Activated naive CD4-positive, alpha-beta T cell treated with Interleukin-2 at 50 U/mL for 16 hours (primary cell): ENCODE results near the gene FBLN2.
"Not testable (repeated sequence)": the region's sequence is repeated elsewhere in the genome, so short reads cannot be mapped to it uniquely, and the experiment has no call there.

Experiments
- DNase-seq: peaks from one replicate; pipeline ENCODE4 v3.0.0-alpha.2; 2020

The FBLN2 gene

GRCh38 chr3:13514639-13515435, 34.1 kb upstream of the FBLN2 start:
- DNase-seq = no peak

GRCh38 chr3:13515786-13516759, 32.9 kb upstream of the FBLN2 start:
- DNase-seq = no peak

GRCh38 chr3:13516760-13517135, 32.2 kb upstream of the FBLN2 start:
- no peak for DNase-seq

- DNase-seq = no peak
These were observed 31.5 kb upstream of the FBLN2 start for GRCh38 chr3:13517253-13517977.

- DNase-seq = no peak
These were observed 30.4 kb upstream of the FBLN2 start for GRCh38 chr3:13518516-13518953.

GRCh38 chr3:13519006-13519791, 29.7 kb upstream of the FBLN2 start:
- DNase-seq = no peak

GRCh38 chr3:13520326-13520880, 28.5 kb upstream of the FBLN2 start:
- DNase-seq = no peak

GRCh38 chr3:13521309-13521708, 27.6 kb upstream of the FBLN2 start:
- no peak for DNase-seq

GRCh38 chr3:13521749-13522148, 27.2 kb upstream of the FBLN2 start:
- not testable (repeated sequence) for DNase-seq

GRCh38 chr3:13522236-13522635, 26.7 kb upstream of the FBLN2 start:
- DNase-seq = no peak

GRCh38 chr3:13524979-13525669, 23.8 kb upstream of the FBLN2 start:
- DNase-seq = no peak

- no peak for DNase-seq
These were observed 22.9 kb upstream of the FBLN2 start for GRCh38 chr3:13525827-13526625.

GRCh38 chr3:13526626-13526949, 22.3 kb upstream of the FBLN2 start:
- DNase-seq = no peak

- no peak for DNase-seq
These were observed 20.6 kb upstream of the FBLN2 start for GRCh38 chr3:13528217-13528867.

GRCh38 chr3:13529196-13530112, 19.5 kb upstream of the FBLN2 start:
- DNase-seq = no peak

- no peak for DNase-seq
These were observed 18.5 kb upstream of the FBLN2 start for GRCh38 chr3:13530241-13531009.

- DNase-seq = no peak
These were observed 16.8 kb upstream of the FBLN2 start for GRCh38 chr3:13532085-13532484.

GRCh38 chr3:13532631-13533030, 16.3 kb upstream of the FBLN2 start:
- no peak for DNase-seq
